G401.6 (cell line): ENCODE measurements around the gene LRCOL1.

Source experiments
- FAIRE-seq: peaks from 2 replicates; lab custom pipeline; 2012; peaks lifted over from hg19 to GRCh38; lab: Jason Lieb, UNC

LRCOL1 gene

GRCh38 chr12:132581348-132582057, 28.9 kb downstream of the LRCOL1 start:
- no peak for FAIRE-seq

- no peak for FAIRE-seq
Observed at GRCh38 chr12:132580701-132581292, 29.6 kb downstream of the LRCOL1 start.

- FAIRE-seq, result no peak
Observed at GRCh38 chr12:132579744-132580143, 30.6 kb downstream of the LRCOL1 start.

- FAIRE-seq, result no peak
Observed at GRCh38 chr12:132578826-132579225, 31.6 kb downstream of the LRCOL1 start.

GRCh38 chr12:132578118-132578517, 32.3 kb downstream of the LRCOL1 start:
- FAIRE-seq, result no peak

GRCh38 chr12:132577191-132577920, 33.0 kb downstream of the LRCOL1 start:
- FAIRE-seq, result no peak

GRCh38 chr12:132576701-132577100, 33.7 kb downstream of the LRCOL1 start:
- no peak for FAIRE-seq

- FAIRE-seq, result no peak
Observed at GRCh38 chr12:132575661-132576060, 34.7 kb downstream of the LRCOL1 start.

- FAIRE-seq, result no peak
Observed at GRCh38 chr12:132574271-132574996, 35.9 kb downstream of the LRCOL1 start.

GRCh38 chr12:132572801-132573760, 37.3 kb downstream of the LRCOL1 start:
- no peak for FAIRE-seq

GRCh38 chr12:132572106-132572505, 38.3 kb downstream of the LRCOL1 start:
- no peak for FAIRE-seq

GRCh38 chr12:132571598-132571997, 38.8 kb downstream of the LRCOL1 start:
- no peak for FAIRE-seq

GRCh38 chr12:132571051-132571450, 39.3 kb downstream of the LRCOL1 start:
- no peak for FAIRE-seq

- no peak for FAIRE-seq
Observed at GRCh38 chr12:132570635-132571034, 39.7 kb downstream of the LRCOL1 start.

- FAIRE-seq, result no peak
Observed at GRCh38 chr12:132569856-132570480, 40.4 kb downstream of the LRCOL1 start.

- FAIRE-seq, result no peak
Observed at GRCh38 chr12:132568826-132569480, 41.4 kb downstream of the LRCOL1 start.

GRCh38 chr12:132568301-132568700, 42.1 kb downstream of the LRCOL1 start:
- no peak for FAIRE-seq

GRCh38 chr12:132566516-132567131, 43.8 kb downstream of the LRCOL1 start:
- FAIRE-seq, result no peak

GRCh38 chr12:132565365-132565764, 45.0 kb downstream of the LRCOL1 start:
- FAIRE-seq, result no peak

- no peak for FAIRE-seq
Observed at GRCh38 chr12:132563911-132564310, 46.5 kb downstream of the LRCOL1 start.
